HG03175 (cell line): ENCODE data around the gene FTCD.

ENCODE experiments used
- ATAC-seq: cut with Tn5 transposase; IDR thresholded peaks from one replicate; pipeline ENCODE4 v1.9.1; 2021; ENCODE audit warnings: mild to moderate bottlenecking, moderate library complexity; ENCODE audit not compliant: unreplicated experiment

The FTCD gene

GRCh38 chr21:46124926-46125845 lies 30.2 kb downstream of the FTCD start:
- no peak for ATAC-seq

GRCh38 chr21:46124083-46124925 lies 31.1 kb downstream of the FTCD start:
- no peak for ATAC-seq

GRCh38 chr21:46122758-46123683 lies 32.4 kb downstream of the FTCD start:
- no peak for ATAC-seq

GRCh38 chr21:46122237-46122671 lies 33.1 kb downstream of the FTCD start:
- ATAC-seq = no peak

- no peak for ATAC-seq
Measured at GRCh38 chr21:46121286-46122221, 33.8 kb downstream of the FTCD start.

- ATAC-seq = no peak
Measured at GRCh38 chr21:46120301-46121285, 34.8 kb downstream of the FTCD start.

GRCh38 chr21:46119637-46120271 lies 35.6 kb downstream of the FTCD start:
- ATAC-seq = no peak

- no peak for ATAC-seq
Measured at GRCh38 chr21:46119144-46119636, 36.2 kb downstream of the FTCD start.

GRCh38 chr21:46118316-46119143 lies 36.8 kb downstream of the FTCD start:
- ATAC-seq = no peak

GRCh38 chr21:46117586-46118315 lies 37.6 kb downstream of the FTCD start:
- ATAC-seq = no peak

GRCh38 chr21:46116776-46117585 lies 38.4 kb downstream of the FTCD start:
- ATAC-seq = no peak

GRCh38 chr21:46116189-46116775 lies 39.1 kb downstream of the FTCD start:
- no peak for ATAC-seq

GRCh38 chr21:46115441-46116188 lies 39.8 kb downstream of the FTCD start:
- ATAC-seq = no peak

- ATAC-seq = no peak
Measured at GRCh38 chr21:46114963-46115362, 40.4 kb downstream of the FTCD start.
